Endodermal cell (in vitro differentiated cells): ENCODE data around the gene CLIC3. TPM values are rescaled to one million over a fixed set of nuclear protein-coding genes. Genes with fewer than 3 reads are reported as not detected.

Experiments
- DNase-seq: peaks from one replicate; pipeline ENCODE4 v3.0.0-alpha.2; 2017
- H3K27ac ChIP-seq: 2 replicates; pipeline ENCODE4 v1.5.1; 2013; ENCODE audit warnings: mild to moderate bottlenecking, low read depth, low read length, moderate library complexity
- H3K27me3 ChIP-seq: 2 replicates; pipeline ENCODE4 v1.6.1; 2013; ENCODE audit warnings: mild to moderate bottlenecking, low read length, moderate library complexity; ENCODE audit not compliant: insufficient read depth, control insufficient read depth, poor library complexity, severe bottlenecking
- H3K36me3 ChIP-seq: 2 replicates; pipeline ENCODE4 v1.7.0; 2013; ENCODE audit warnings: mild to moderate bottlenecking, low read length, moderate library complexity; ENCODE audit not compliant: control insufficient read depth, insufficient read depth
- H3K4me1 ChIP-seq: one replicate; pipeline ENCODE4 v1.7.0; 2013; ENCODE audit warnings: low read length; ENCODE audit not compliant: control insufficient read depth, insufficient read depth
- H3K4me3 ChIP-seq: 2 replicates; pipeline ENCODE4 v1.5.1; 2013; ENCODE audit warnings: mild to moderate bottlenecking, low read length, moderate library complexity
- H3K9ac ChIP-seq: 2 replicates; pipeline ENCODE4 v1.6.1; 2013; ENCODE audit warnings: mild to moderate bottlenecking, low read length, moderate library complexity; ENCODE audit not compliant: poor library complexity, severe bottlenecking; ENCODE audit errors: extremely low read depth
- H3K9me3 ChIP-seq: 2 replicates; pipeline ENCODE4 v1.6.1; 2013; ENCODE audit warnings: mild to moderate bottlenecking, low read length, moderate library complexity; ENCODE audit not compliant: control insufficient read depth
- H3K27ac Mint-ChIP-seq: 2 replicates; pipeline ENCODE4 v1.8.0; 2020; ENCODE audit warnings: mixed read lengths
- H3K27me3 Mint-ChIP-seq: 2 replicates; pipeline ENCODE4 v1.8.0; 2021; ENCODE audit warnings: mild to moderate bottlenecking, mixed read lengths; ENCODE audit not compliant: insufficient read depth
- H3K36me3 Mint-ChIP-seq: 2 replicates; pipeline ENCODE4 v1.8.0; 2020; ENCODE audit warnings: low read depth, mixed read lengths
- H3K4me1 Mint-ChIP-seq: 2 replicates; pipeline ENCODE4 v1.8.0; 2020; ENCODE audit warnings: mixed read lengths
- H3K4me3 Mint-ChIP-seq: 2 replicates; pipeline ENCODE4 v1.8.0; 2020; ENCODE audit warnings: mild to moderate bottlenecking, moderate library complexity, mixed read lengths
- H3K9me3 Mint-ChIP-seq: 2 replicates; pipeline ENCODE4 v1.8.0; 2020; ENCODE audit warnings: mild to moderate bottlenecking, mixed read lengths
- WGBS, 2 experiments: methylation state at CpG; one replicate each; pipeline versions ENCODE4 v1.1.5 to v1.1.7; 2013; ENCODE audit warnings: missing lambda C conversion rate in 2 of 2, mixed read lengths in 1 of 2; ENCODE audit not compliant: insufficient coverage in 1 of 2, insufficient read length in 1 of 2; 5-methylcytosine and 5-hydroxymethylcytosine counted together
- total RNA-seq, 2 donors: library from RNA; stranded (reverse); fragmentation: NEBNext Ultra II Directional in 1 of 2; extraction: Animal tissue kit (Norgen Biotek cat#: 25700) in 1 of 2; gene quantifications; 2 replicates in 1 of 2; 3 replicates in 1 of 2; pipeline ENCODE4 v1.2.1, GENCODE V29; 2021
- TF ChIP-seq, protein P1 (sequence below): fragments of 200-600 bp; sonication (generic); conservative IDR thresholded peaks from 2 replicates; pipeline ENCODE4 v1.5.0; 2021; ENCODE audit warnings: antibody characterized with exemption, mild to moderate bottlenecking

CLIC3 gene
- total RNA-seq, 2 donors from 2014 or later = 0.46 TPM; not detected in 1

- TF ChIP-seq, protein P1, sequence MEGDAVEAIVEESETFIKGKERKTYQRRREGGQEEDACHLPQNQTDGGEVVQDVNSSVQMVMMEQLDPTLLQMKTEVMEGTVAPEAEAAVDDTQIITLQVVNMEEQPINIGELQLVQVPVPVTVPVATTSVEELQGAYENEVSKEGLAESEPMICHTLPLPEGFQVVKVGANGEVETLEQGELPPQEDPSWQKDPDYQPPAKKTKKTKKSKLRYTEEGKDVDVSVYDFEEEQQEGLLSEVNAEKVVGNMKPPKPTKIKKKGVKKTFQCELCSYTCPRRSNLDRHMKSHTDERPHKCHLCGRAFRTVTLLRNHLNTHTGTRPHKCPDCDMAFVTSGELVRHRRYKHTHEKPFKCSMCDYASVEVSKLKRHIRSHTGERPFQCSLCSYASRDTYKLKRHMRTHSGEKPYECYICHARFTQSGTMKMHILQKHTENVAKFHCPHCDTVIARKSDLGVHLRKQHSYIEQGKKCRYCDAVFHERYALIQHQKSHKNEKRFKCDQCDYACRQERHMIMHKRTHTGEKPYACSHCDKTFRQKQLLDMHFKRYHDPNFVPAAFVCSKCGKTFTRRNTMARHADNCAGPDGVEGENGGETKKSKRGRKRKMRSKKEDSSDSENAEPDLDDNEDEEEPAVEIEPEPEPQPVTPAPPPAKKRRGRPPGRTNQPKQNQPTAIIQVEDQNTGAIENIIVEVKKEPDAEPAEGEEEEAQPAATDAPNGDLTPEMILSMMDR = no peak
- Histone ChIP-seq H3K9me3 (no peaks in the 10 kb centered on the region), H3K4me3 (no peak overlapping the region), H3K36me3 (no peaks in the 10 kb centered on the region), H3K27ac (no peak overlapping the region), H3K27me3 (no peaks in the 10 kb centered on the region), H3K9ac (no peak overlapping the region), H3K4me1 (no peaks in the 10 kb centered on the region)
- no peaks in the 10 kb centered on the region for H3K9me3 Mint-ChIP-seq
- peaks cover 8% of the 10 kb centered on the region for H3K4me1 Mint-ChIP-seq
- H3K36me3 Mint-ChIP-seq = no peaks in the 10 kb centered on the region
- no peak overlapping the region for H3K27ac Mint-ChIP-seq
- no peak for DNase-seq
- H3K4me3 Mint-ChIP-seq = no peak overlapping the region
- H3K27me3 Mint-ChIP-seq = no peaks in the 10 kb centered on the region
- 85% methylated on average over 13 to 17 of the region's 17 CpGs for WGBS, 2 experiments
These were observed 27.2 kb downstream of the CLIC3 start for GRCh38 chr9:136969150-136969549.

DNA sequence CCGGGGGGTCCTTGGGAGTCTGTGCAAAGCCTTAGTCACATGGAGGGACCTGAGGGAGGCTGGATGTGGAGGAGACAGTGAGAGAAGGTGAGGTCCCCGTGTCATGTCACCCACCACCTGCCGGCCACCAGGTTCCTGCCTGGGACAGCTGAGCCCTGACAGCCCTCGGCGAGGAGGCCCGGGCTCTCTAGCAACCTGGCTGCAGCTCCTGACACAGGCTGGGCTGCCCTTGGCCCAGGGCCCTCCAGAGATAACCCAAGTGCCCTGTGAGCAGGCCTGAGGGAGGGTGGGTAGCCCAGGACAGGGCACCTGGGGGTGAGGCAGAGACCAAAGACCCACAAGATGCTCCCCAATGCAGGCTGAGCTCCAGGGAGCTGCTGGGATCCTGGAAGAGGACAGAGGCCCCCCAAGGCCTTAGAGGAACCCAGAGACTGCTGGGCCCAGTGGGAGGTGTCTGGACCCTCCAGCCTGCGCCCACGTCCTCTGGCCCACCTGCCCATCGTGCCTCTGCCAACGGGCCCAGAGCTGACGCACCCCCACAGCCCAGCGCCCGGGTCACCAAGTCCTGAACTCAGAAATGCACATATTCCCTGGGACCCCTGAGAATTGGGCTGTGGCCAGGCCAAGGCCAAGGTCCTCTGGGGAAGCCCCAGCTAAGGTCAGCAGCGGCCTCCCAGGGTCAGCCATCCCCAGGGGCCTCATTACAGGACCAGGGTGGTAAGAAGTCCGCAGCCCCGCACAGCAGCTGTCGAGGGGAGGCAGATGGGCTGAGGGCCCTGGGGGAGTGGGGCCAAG lies 27.8 kb downstream of the CLIC3 start:
- Histone ChIP-seq H3K9ac (no peak overlapping the region), H3K36me3 (no peaks in the 10 kb centered on the region), H3K4me3 (no peak overlapping the region), H3K27ac (no peak overlapping the region), H3K9me3 (no peaks in the 10 kb centered on the region), H3K4me1 (no peaks in the 10 kb centered on the region), H3K27me3 (no peaks in the 10 kb centered on the region)
- Mint-ChIP-seq H3K27me3 (no peaks in the 10 kb centered on the region), H3K4me3 (no peak overlapping the region), H3K36me3 (no peaks in the 10 kb centered on the region), H3K9me3 (no peaks in the 10 kb centered on the region), H3K27ac (no peak overlapping the region), H3K4me1 (peaks cover 8% of the 10 kb centered on the region)
- WGBS, 2 experiments = 87 to 95% methylated on average over 7 to 17 of the region's 17 CpGs
- TF ChIP-seq, protein P1 = no peak
- DNase-seq = no peak

- H3K4me1 ChIP-seq = no peaks in the 10 kb centered on the region
- no peaks in the 10 kb centered on the region for H3K27me3 ChIP-seq
- H3K9ac ChIP-seq = no peak overlapping the region
- Mint-ChIP-seq H3K9me3 (no peaks in the 10 kb centered on the region), H3K27ac (no peak overlapping the region), H3K4me3 (no peak overlapping the region), H3K36me3 (no peaks in the 10 kb centered on the region), H3K27me3 (peaks cover 1% of the 10 kb centered on the region), H3K4me1 (peaks cover 8% of the 10 kb centered on the region)
- no peaks in the 10 kb centered on the region for H3K36me3 ChIP-seq
- TF ChIP-seq, protein P1 = no peak
- H3K9me3 ChIP-seq = no peaks in the 10 kb centered on the region
- H3K27ac ChIP-seq = no peak overlapping the region
- 72 to 75% methylated on average over 17 to 23 of the region's 23 CpGs for WGBS, 2 experiments
- no peak for DNase-seq
- H3K4me3 ChIP-seq = no peak overlapping the region
These were observed 30.4 kb downstream of the CLIC3 start for GRCh38 chr9:136965771-136966484.
